Measurements from ENCODE around the gene ARHGEF16. TPM values are rescaled to one million over a fixed set of nuclear protein-coding genes. Genes with fewer than 3 reads are reported as not detected.

ARHGEF16 gene
- total RNA-seq, 3 donors from 2014 or later = 0.80 to 16.2 (median 15.1) TPM

DNA sequence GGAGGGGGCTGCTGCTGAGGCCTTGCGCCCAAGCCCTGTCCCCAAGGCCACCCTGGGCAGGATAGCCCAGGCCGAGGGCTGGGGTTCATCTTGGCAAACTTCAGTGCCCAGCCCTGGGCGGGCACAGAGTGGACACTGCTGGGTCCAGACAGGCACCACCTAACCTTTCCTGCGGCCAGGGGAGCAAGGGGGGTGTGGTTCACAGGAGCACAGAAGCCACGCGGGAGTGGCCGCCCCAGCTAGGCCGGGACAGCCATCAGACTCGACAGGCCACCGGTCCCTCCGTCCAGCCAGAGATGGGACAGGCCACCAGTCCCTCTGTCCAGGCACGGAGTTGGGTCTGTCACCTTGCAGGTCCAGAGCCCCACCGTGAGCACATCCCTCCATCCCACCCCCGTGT, 28.9 kb downstream of the ARHGEF16 start:
- Histone ChIP-seq H3K36me3 (no peaks in the 10 kb centered on the region), H3K9me3 (no peaks in the 10 kb centered on the region), H3K4me3 (no peak overlapping the region), H3K27me3 (no peaks in the 10 kb centered on the region), H3K4me1 (no peaks in the 10 kb centered on the region), H3K27ac (no peak overlapping the region)
- DNase-seq (ENCODE audit: low spot score in 2 of 2) = no peak
- TF ChIP-seq POLR2AphosphoS5 (IDR thresholded peaks at IDR 0.05) = no peak
- TF ChIP-seq, protein P1, sequence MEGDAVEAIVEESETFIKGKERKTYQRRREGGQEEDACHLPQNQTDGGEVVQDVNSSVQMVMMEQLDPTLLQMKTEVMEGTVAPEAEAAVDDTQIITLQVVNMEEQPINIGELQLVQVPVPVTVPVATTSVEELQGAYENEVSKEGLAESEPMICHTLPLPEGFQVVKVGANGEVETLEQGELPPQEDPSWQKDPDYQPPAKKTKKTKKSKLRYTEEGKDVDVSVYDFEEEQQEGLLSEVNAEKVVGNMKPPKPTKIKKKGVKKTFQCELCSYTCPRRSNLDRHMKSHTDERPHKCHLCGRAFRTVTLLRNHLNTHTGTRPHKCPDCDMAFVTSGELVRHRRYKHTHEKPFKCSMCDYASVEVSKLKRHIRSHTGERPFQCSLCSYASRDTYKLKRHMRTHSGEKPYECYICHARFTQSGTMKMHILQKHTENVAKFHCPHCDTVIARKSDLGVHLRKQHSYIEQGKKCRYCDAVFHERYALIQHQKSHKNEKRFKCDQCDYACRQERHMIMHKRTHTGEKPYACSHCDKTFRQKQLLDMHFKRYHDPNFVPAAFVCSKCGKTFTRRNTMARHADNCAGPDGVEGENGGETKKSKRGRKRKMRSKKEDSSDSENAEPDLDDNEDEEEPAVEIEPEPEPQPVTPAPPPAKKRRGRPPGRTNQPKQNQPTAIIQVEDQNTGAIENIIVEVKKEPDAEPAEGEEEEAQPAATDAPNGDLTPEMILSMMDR (IDR thresholded peaks at IDR 0.05) = no peak
- no peak for TF ChIP-seq POLR2A (IDR thresholded peaks at IDR 0.05)
- intact Hi-C loops (cut with DNase I; ENCODE audit: low total_unique reads) = no loop called here

DNA sequence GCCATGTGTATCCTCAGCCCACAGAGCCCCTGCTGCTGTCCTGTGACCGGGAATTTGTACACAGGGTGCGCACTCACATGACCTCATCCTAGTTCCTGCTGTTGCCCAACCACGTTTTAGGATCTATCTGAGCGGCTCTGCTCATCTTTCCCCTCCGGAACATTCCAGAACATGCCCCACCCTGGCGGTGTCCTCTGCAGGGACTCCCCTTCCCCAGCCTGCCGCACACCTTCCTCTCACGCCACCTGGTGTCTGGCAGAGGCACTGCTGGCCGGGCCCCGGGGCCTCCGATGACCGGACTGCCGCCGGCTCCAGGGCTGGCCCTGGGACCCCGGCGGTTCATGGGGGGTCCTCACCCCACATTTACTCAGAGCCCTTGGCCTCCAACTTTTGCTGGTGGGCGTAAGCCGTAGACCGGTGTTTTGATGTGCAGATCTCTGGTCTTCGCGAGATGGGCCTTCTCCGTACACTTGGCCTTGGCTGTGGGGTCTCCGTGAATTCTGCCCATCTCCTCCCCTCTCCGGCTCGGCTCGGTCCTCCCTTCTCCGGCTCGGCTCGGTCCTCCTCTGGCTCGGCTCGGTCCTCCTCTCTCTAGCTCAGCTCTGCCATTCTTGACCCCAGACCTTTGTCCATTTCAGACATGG, 29.5 kb downstream of the ARHGEF16 start:
- H3K4me3 ChIP-seq = no peak overlapping the region
- intact Hi-C loops (cut with DNase I; ENCODE audit: low total_unique reads) = no loop called here
- TF ChIP-seq, protein P1 (IDR thresholded peaks at IDR 0.05) = peak; percentile 69 to 89 (median 72)
- TF ChIP-seq POLR2AphosphoS5 (IDR thresholded peaks at IDR 0.05) (no peak), POLR2A (IDR thresholded peaks at IDR 0.05) (no peak)
- H3K27me3 ChIP-seq = no peaks in the 10 kb centered on the region
- H3K9me3 ChIP-seq = no peaks in the 10 kb centered on the region
- H3K36me3 ChIP-seq = no peaks in the 10 kb centered on the region
- H3K4me1 ChIP-seq = no peaks in the 10 kb centered on the region
- DNase-seq (ENCODE audit: low spot score in 2 of 2) = no peak
- no peak overlapping the region for H3K27ac ChIP-seq

DNA sequence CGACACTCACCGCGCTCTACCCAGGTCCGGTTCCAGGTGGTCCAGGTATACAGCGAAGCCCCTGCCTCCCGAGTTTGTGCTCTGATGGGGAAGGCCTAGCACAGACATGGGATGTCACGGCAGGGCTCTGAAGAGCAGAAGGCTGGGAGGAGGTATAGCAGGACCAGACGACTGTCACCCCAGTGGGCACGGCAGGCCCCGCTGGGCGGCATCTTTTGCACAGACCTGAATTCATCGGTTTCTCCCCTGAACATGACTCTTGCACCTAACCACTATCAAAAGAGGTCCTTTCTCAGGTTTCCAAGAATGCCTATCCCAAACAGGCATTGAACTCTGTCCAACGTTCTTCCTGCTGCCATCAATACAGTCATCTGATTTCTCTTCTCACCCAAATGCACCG, 30.6 kb downstream of the ARHGEF16 start:
- H3K4me3 ChIP-seq = no peak overlapping the region
- H3K36me3 ChIP-seq = no peaks in the 10 kb centered on the region
- no peaks in the 10 kb centered on the region for H3K9me3 ChIP-seq
- H3K27me3 ChIP-seq = no peaks in the 10 kb centered on the region
- TF ChIP-seq POLR2AphosphoS5 (IDR thresholded peaks at IDR 0.05) (no peak), POLR2A (IDR thresholded peaks at IDR 0.05) (no peak)
- TF ChIP-seq, protein P1 (IDR thresholded peaks at IDR 0.05) = no peak
- intact Hi-C loops (cut with DNase I; ENCODE audit: low total_unique reads) = no loop called here
- no peak for DNase-seq (ENCODE audit: low spot score in 2 of 2)
- no peaks in the 10 kb centered on the region for H3K4me1 ChIP-seq
- H3K27ac ChIP-seq = no peak overlapping the region

DNA sequence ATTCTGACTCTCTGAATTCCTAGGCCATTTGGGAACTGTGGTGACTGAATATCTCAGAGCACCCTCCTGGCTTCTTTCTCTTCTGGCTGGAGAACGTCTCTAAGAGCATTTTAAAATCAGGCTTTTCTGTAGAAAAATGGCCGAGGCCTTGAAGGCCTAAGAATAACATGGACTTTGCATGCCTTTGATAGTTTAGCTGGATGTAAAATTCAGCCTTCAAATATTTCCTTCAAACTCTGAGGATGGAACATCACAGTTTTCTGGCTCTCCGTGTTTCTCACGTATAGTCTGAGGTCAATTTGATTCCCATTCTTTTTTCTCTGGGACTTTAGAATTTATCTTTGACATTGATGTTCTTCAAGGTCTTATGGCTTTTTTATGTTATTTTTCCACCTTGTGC, 34.0 kb downstream of the ARHGEF16 start:
- Histone ChIP-seq H3K36me3 (no peaks in the 10 kb centered on the region), H3K9me3 (no peaks in the 10 kb centered on the region), H3K27ac (no peak overlapping the region), H3K4me3 (no peak overlapping the region), H3K27me3 (no peaks in the 10 kb centered on the region), H3K4me1 (peaks cover 0 to 6% of the 10 kb centered on the region in 2 donors)
- intact Hi-C loops (cut with DNase I; ENCODE audit: low total_unique reads) = no loop called here
- no peak for DNase-seq (ENCODE audit: low spot score in 2 of 2)
- no peak for TF ChIP-seq POLR2A (IDR thresholded peaks at IDR 0.05)

DNA sequence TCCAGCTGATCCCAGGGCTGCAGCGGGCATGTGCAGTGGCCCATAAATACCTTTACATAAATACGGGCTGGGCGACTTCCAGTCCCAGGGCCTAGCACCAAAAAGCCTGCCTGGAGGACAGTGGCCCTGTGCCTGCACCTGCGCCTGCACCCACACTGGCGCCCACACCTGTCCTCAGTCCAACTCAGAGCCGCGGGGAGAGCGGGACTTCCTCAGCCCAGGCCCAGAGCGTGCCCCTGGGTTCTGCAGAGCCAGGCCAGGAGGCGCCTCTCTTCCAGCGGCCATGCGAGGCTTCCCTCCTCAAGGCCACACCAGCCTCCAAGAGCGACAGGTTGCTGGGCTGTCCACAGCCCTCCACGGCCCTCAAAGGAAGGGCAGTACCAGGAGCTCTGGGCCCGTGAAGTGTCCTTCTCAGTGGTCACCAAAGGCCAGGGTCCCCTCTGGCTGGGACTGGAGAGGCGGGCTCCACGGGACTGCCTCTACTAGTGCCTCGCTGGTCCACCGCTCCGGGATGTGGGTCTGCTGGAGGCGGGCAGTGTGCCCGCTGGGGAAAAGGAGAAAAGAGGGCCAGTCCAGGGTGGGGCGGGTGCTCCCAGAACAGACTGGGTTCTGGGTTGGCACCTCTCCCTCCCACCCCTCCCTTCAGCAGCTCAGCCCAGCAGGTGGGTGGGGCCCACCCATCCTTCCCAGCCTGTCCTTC, 35.7 kb downstream of the ARHGEF16 start:
- no peaks in the 10 kb centered on the region for H3K27me3 ChIP-seq
- intact Hi-C loops (cut with DNase I; ENCODE audit: low total_unique reads) = no loop called here
- H3K36me3 ChIP-seq = no peaks in the 10 kb centered on the region
- no peak for DNase-seq (ENCODE audit: low spot score in 2 of 2)
- H3K27ac ChIP-seq = no peak overlapping the region
- TF ChIP-seq POLR2AphosphoS5 (IDR thresholded peaks at IDR 0.05) (no peak), POLR2A (IDR thresholded peaks at IDR 0.05) (no peak)
- TF ChIP-seq, protein P1 (IDR thresholded peaks at IDR 0.05) = no peak
- H3K9me3 ChIP-seq = no peaks in the 10 kb centered on the region
- peaks cover 0 to 6% of the 10 kb centered on the region in 2 donors for H3K4me1 ChIP-seq
- no peak overlapping the region for H3K4me3 ChIP-seq

All from breast epithelium (tissue), 4 donors.